ENCODE results near the gene CNOT8.

DNA sequence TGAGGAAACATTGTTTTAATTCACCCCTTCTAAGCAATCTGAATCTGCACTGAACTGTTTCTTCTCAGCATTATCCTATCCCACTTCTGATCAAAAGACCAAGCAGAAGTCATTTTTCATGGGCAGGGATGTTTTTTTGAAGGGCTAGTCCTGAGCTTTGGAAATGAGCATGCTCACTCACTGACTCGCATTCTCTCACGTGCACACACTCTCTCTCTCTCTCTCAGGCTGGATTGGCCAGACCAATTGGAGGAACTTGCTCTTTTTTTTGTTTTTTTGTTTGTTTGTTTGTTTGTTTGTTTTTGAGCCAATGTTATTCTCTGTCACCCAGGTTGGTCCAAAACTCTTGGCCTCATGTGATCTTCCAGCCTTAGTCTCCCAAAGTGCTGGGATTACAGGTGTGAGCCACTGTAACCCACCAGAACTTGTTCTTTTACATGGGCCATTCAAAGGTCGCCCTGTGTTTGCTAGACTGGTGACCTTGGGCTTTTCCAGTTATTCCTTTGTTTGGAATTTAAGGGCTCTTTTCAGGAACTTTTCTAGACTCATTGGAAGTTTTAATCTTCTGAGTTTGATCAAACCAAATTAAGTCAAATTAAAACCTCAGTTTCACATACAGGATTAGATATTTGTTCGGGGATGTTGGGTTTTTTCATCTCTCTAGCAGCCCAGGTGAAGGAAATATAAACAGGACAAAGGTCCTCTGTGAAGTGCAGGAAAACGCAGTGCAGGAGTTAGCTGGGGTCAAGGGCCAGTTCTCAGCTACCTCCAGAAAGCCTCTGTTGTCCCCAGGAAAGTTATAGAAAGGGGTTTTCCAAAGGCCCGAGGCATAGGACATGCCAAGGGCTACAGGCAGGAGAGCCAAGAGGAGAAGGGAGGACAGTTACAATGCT lies 21.2 kb upstream of the CNOT8 start:
- TF ChIP-seq, protein P1, sequence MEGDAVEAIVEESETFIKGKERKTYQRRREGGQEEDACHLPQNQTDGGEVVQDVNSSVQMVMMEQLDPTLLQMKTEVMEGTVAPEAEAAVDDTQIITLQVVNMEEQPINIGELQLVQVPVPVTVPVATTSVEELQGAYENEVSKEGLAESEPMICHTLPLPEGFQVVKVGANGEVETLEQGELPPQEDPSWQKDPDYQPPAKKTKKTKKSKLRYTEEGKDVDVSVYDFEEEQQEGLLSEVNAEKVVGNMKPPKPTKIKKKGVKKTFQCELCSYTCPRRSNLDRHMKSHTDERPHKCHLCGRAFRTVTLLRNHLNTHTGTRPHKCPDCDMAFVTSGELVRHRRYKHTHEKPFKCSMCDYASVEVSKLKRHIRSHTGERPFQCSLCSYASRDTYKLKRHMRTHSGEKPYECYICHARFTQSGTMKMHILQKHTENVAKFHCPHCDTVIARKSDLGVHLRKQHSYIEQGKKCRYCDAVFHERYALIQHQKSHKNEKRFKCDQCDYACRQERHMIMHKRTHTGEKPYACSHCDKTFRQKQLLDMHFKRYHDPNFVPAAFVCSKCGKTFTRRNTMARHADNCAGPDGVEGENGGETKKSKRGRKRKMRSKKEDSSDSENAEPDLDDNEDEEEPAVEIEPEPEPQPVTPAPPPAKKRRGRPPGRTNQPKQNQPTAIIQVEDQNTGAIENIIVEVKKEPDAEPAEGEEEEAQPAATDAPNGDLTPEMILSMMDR (IDR thresholded peaks at IDR 0.05 in 4 of 5, conservative IDR thresholded peaks at IDR 0.05 in 1 of 5): no peak
- no peak for TF ChIP-seq POLR2A (IDR thresholded peaks at IDR 0.05)
